Activated CD4-positive, alpha-beta T cell treated with anti-CD3 and anti-CD28 coated beads, Interleukin-2, amount 50 U/mL, for 1 hour (primary cell): ENCODE measurements around the gene FLYWCH2.
A peak's percentile ranks its signal among the peaks of the same experiment; 100 is the strongest.

ENCODE experiments used
- DNase-seq: peaks from one replicate; pipeline ENCODE4 v3.0.0-alpha.2; 2020

The FLYWCH2 gene

DNA sequence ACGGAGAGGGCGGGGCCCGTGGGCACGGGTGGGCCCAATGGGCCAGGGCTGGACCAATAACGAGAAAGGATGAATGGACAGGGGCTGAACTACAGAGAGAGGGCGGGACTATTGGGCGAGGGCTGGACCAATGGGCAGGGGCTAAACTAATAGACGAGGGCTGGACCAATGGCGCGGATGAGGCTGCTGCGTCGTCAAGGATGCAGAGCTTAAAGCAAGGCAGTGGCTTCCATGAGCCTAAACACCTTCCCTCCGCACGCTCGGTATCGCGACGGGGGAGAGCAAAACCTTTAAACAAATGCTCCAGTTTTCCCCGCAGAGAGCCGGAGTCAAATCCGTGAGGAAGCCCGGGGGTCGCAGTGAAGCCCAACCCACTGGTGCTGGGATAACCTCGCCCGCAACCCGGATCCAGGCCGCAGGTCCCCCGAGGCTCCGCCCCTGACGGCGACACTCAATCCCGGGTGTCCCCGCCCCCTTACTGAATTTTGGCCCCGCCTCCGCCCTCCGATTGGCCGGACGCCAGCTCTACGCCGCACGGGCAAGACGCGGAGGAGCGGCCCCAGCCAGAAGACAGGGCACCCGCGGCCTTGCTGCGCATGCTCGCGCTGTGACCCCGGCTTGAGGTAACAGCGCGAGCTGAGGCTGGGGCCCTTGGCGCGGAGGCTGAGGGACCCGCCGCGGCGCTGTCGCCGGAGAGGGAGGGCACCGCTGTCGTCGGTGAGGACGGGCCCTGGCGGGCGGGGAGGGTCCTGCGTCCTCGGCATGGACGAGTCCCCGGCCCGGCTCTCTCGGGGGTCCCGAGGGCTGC is at the start of gene FLYWCH2:
Gene FLYWCH2 (plus strand): TSS at position 566 of the 808 bp plus-strand sequence. CDS start 13,235 bp downstream, outside the sequence.
- peak; percentile 100 for DNase-seq

DNA sequence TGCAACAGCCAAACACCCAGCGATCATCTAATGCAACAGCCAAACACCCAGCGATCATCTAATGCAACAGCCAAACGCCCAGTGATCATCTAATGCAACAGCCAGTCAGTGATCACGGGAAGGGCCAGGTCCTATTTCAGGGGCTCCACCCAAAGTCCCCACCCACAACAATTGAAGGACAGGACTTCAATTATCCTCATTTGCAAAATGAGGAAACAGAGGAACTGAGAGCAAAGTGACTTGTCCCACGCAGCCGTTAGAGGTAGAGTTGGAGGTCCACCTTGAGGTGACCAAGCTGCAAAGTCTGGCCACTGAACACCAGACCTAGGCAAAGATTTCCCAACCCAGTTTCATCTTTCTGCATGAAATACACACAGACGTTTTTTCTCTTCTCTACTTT is 49.2 kb upstream of the FLYWCH2 start:
- DNase-seq = no peak

- DNase-seq = no peak
These were observed 48.0 kb upstream of the FLYWCH2 start for GRCh38 chr16:2834968-2835367.

- DNase-seq = no peak
These were observed 47.1 kb upstream of the FLYWCH2 start for GRCh38 chr16:2835638-2836493.

DNA sequence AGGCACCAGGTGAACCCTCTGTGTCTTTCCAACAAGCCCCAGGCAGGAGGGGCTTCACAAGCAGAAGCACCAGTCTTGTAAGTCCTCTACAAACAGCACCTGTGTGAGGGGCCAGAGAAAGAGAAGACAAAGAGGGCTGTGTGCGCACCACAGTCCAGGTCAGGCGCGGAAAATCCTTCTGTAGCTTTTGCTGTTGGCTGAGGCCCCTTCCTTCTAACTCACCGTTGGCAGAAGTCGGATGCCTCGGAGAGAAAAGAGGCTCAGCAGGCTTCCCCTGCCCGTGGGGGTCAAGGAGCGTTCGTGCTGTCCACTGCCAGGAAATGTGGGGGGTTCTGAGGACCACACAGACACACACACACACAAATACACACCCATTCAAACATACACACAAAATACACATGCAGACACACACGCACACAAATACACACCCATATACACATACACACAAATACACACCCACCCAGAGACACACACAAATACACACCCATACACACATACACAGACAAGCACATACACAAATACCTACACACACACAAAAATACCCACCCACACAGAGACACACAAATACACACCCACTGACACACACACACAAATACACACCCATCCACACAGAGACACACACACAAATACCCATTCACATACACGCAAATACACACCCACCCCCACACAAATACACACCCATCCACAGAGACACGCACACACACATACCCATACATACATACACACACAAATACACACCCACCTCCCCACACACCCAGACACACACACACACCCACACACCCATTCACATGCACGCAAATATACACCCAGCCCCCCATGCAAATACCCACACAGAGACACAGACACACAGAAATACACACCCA is 46.1 kb upstream of the FLYWCH2 start:
- no peak for DNase-seq

DNA sequence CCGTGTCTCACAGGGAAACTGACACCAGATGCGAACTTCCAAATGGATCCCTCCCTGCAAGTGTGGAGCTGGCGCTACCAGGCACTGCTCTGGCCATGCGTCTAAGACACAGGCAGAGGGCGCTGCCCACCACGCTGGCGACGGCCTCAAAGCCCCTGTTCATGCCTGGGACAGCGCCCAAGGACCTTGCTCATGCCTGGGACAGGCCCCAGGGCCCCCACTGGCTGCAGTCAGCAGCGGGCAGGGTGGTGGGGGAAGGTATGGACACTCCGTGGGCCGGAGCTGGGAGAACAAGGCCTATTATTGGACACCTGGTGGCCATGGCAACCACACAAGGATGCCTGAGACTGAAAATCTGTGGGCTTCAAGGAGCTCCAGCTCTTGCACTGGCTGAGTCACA is 44.1 kb upstream of the FLYWCH2 start:
- peak; percentile 53 for DNase-seq

- no peak for DNase-seq
These were observed 43.2 kb upstream of the FLYWCH2 start for GRCh38 chr16:2839650-2840450.

- DNase-seq = no peak
These were observed 42.1 kb upstream of the FLYWCH2 start for GRCh38 chr16:2840914-2841313.

DNA sequence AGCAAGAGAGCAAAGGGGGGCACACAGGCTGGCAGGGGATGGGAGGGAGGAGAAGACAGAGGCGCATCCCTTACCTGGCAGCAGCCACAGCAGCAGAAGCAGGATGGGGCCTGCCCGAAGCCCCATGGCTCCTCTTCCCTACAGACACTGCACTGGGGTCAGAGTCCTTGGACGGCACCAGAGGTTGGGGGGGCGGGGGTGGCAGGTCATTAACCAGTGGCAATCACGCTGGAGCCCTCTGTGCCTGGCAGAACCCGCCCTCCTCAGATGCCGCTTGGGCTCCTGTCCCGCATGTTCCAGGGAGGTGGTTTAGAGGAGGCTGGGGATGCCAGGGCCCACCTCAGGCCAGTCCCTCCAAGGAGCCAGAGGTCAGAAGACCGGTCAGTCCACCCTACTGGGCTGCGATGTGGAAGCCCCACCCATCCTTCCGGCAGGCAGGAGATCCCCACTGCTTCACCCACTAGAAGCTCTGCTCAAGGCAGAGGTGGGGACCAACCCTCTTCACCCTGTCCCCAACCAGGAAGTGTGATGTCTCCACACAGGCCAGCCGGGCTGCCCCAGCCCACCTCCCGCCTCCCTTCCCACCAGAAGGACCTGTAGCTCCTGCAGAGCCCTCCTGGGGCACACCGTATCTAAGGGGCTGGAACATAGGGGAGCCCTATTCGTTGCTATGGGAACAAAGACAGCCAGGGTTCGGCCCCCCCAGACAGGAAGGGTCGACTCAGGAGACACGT is 41.2 kb upstream of the FLYWCH2 start:
- no peak for DNase-seq

- DNase-seq = peak; percentile 62
These were observed 40.5 kb upstream of the FLYWCH2 start for GRCh38 chr16:2842340-2843000.

- DNase-seq = no peak
These were observed 39.5 kb upstream of the FLYWCH2 start for GRCh38 chr16:2843526-2843925.

GRCh38 chr16:2845116-2845515 is 37.9 kb upstream of the FLYWCH2 start:
- no peak for DNase-seq

- DNase-seq = no peak
These were observed 36.3 kb upstream of the FLYWCH2 start for GRCh38 chr16:2846511-2847310.

DNA sequence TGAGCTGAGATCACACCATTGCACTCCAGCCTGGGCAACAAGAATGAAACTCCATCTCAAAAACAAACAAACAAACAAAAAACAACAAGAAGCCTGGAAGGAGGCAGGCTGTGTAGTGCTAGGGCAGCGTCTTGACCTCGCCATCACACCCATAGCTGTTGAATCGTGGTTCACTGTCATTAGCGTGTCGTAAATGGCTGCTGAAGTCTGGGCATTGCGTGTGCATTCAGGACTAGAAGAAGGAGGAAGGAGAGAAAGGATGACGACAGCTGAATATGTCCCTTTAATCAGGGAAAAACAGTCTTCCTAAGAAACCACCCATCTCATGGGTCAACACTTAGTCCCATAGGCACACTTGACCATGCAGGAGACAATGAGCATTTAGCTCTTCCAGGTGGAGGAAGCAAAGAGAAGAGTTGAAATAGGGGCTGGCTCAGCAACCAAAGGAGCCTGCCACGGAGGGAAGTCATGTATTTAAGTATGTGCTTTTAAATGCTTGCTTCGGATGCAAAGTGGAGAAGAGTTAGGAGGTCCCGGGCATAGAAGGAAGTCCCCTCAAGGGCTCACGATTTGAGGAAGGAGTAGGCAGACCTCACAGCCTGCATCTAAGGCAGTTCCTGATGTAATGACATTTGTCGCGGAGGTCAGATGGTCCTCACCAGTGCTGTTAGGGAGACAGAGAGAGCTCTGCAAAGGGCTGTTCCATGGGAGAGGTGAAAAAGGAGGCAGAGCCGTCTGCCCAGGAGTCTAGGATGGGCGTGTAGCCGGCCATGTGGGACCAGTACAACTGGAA is 33.9 kb upstream of the FLYWCH2 start:
- DNase-seq = no peak

- DNase-seq = no peak
These were observed 30.8 kb upstream of the FLYWCH2 start for GRCh38 chr16:2852003-2852730.

GRCh38 chr16:2852731-2853507 is 30.1 kb upstream of the FLYWCH2 start:
- DNase-seq = no peak

- no peak for DNase-seq
These were observed 29.4 kb upstream of the FLYWCH2 start for GRCh38 chr16:2853531-2854073.
